H7 (cell line): ENCODE measurements around the gene JADE2. TPM values are rescaled to one million over a fixed set of nuclear protein-coding genes. Genes with fewer than 3 reads are reported as not detected.
"Not testable (repeated sequence)": the region's sequence is repeated elsewhere in the genome, so short reads cannot be mapped to it uniquely, and the experiment has no call there.

Source experiments
- DNase-seq: peaks from one replicate; pipeline ENCODE4 v3.0.0; 2012
- H3K27me3 ChIP-seq: 2 replicates; pipeline ENCODE4 v1.6.0; 2011; ENCODE audit warnings: mild to moderate bottlenecking, low read length; ENCODE audit not compliant: control insufficient read depth, insufficient read depth
- H3K36me3 ChIP-seq: replicated peaks from 2 replicates; pipeline ENCODE4 v1.5.1; 2011; ENCODE audit warnings: low read length; ENCODE audit not compliant: control insufficient read depth, insufficient read depth
- H3K4me3 ChIP-seq: 2 replicates; pipeline ENCODE4 v1.5.1; 2011; ENCODE audit warnings: low read depth, mild to moderate bottlenecking, control low read depth, low read length, moderate library complexity; ENCODE audit not compliant: insufficient read depth
- total RNA-seq: library from RNA; depleted of rRNA; stranded (reverse); fragments of >200 nt; shearing (Covaris generic); gene quantifications from 2 replicates; pipeline ENCODE4 v1.2.3, GENCODE V29; 2014

Gene JADE2
- total RNA-seq, 1 experiment from 2014 or later, result 33.7 TPM

DNA sequence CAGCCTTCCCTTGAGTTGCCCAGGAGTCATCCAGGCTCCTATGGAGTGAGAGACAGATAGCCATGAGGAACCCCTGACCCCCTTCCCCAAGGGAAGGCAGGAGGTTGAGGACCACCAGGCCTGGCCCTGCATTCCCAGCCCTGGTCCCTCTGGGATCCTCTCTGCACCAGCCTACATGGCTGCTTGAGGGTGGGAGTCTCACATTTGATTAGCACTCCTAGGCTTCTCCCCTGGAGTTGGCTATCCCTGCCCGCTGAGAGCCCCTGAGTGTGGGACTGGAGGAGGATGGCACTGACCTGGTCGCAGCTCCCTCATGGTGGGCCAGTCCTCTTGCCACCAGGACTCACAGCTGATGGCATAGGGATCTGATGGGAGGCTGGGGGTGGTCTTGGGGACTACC lies 60.5 kb downstream of the JADE2 start:
- peak; percentile 16 for DNase-seq
- Histone ChIP-seq H3K36me3 (no peaks in the 10 kb centered on the region), H3K4me3 (no peak overlapping the region), H3K27me3 (no peaks in the 10 kb centered on the region)

DNA sequence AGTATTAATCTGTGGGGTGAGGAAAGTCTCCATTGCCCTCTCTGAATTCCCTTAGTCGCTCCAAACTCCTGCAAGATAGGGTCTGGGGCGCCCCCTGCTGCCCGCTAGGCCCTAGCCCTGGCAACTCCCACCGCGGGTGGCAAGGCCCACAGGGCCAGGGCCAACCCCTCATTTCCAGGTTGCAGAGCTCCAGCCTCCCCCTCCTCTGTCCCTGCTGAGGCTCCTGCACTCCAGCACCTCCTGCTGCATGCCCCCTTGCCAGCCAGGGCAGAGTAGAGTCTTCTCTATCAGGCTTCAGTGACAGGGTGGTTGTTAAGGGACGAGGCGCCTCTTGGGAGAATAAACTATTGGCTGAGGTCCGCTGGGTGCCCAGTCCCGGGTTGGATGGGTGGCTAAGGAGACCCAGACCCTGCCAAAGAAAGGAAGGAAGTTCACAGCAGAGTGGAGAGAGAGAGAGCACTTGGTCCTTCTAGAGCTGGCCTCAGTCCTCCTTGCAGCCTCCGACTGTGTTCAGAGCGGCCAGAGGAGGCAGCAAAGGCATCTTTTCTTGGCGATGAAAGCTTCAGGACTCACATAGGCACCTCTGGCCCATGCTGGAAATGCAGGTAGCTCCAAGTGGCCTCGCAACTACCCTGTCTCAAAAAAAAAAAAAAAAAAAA lies 61.5 kb downstream of the JADE2 start:
- Histone ChIP-seq H3K4me3 (no peak overlapping the region), H3K36me3 (no peaks in the 10 kb centered on the region), H3K27me3 (no peaks in the 10 kb centered on the region)
- DNase-seq, result peak; percentile 92

DNA sequence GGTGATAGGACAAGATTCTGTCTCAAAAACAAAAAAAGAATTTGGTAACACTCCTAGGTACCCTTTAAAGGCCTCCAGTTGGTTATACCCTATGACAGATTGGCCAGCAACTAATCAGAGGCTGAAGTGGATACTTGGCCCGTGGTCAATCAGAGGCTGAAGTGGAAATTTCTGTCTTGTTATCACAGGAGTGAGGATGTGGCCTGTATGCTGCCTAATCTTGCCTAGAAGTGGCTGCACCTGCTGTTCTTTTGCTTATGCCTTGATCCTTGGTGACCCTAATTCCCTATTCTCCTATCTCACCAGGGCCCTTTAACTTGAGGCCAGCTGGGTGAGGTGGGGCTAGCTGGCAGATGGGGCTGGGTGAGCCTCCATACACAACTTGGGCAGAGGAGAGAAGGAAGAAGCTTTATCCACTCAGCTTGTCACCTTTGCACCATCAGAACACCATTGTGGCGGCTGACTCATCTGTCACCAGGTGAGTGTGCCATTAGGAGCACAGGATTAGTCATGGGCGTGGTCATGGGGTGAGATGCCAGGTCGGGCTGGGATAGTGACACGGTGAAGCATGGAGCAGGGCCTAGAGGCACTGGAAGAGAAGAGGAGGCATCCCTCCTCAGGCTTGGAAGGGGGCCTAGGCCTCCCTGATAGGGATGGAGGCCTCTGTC lies 65.7 kb downstream of the JADE2 start:
- no peaks in the 10 kb centered on the region for H3K36me3 ChIP-seq
- H3K27me3 ChIP-seq, result no peaks in the 10 kb centered on the region
- no peak for DNase-seq
- H3K4me3 ChIP-seq, result no peak overlapping the region

DNA sequence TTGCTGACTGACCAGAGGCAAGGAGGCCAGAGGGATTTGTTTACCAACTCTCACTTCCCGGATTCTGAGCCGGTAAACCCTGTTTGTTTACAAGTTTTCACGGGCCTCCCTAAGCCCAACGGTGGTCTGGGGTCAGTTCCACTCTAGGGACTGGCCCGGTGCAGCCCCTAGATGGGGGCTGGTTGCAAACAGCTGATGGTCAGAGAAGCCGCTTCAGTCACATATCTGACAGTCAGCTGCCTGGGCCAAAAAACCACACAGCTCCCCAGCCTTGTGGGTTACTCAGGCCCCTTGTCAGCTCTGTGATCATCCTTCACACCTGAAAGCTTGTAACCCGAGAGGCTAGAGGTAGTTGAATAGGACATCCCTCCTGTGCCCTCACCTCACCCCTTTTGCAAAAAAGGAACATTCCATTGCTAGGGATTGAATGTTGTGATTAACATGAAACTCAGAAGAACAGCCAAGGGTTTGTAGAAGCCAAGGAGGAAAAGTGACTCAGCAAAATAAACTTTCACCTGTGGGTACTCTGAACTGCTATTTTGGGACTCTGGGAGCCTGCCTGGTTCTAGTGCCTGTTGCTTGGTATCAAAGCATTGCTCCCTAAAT lies 66.8 kb downstream of the JADE2 start:
- H3K4me3 ChIP-seq, result no peak overlapping the region

DNA sequence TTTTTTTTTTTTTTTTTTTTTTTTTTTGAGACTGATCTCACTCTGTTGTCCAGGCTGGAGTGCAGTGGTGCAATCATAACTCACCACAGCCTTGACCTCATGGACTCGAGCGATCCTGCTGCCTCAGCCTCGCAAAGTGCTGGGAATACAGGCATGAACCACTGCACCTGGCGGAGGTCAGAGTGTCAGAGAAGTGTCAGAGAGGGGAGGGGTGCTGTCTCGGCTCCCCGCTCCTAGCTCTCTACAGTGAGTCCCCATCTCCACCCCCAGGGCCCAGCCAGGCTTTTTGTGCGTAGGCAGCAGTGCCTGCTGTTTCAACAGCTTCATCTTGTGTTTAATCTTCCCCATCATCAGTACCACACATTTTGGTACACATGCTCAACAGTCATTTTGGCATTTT lies 68.9 kb downstream of the JADE2 start:
- no peak overlapping the region for H3K4me3 ChIP-seq
- H3K36me3 ChIP-seq, result no peaks in the 10 kb centered on the region
- no peak for DNase-seq
- no peaks in the 10 kb centered on the region for H3K27me3 ChIP-seq

More for the DNA sequence above, 66.8 kb downstream of the JADE2 start:
- H3K27me3 ChIP-seq, result no peaks in the 10 kb centered on the region
- no peaks in the 10 kb centered on the region for H3K36me3 ChIP-seq
- peak; percentile 74 for DNase-seq

DNA sequence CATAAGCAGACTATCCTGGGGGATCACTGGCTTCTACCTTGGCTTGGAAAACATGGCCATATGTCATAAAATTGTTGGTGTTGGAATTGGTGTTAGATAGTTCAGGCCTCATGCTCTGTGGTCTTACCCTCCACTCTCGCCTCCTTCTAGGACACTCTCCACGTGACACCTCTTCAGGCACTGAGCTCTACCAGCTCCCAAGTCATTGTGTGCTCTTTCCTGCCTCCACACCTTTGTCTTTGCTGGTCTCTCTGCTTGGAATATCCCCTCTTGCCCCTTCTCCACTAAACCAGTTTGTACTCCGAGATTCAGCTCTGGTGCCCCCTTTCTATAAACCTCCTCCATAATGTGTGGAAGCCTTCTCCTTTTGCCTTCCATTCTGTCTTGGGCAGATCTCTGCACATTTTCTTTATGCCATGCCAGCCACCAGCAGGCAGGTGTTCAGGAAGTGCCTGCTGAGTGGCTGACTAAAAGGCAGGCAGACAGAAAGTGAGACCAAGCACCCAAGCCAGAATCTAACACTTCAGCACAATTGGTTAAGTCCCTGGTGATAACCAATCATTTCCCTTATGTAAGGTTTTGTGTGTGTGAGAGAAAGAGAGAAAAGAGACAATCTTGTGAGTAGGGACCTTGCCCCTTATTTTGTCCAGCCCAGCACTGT lies 69.5 kb downstream of the JADE2 start:
- Histone ChIP-seq H3K36me3 (no peaks in the 10 kb centered on the region), H3K27me3 (no peaks in the 10 kb centered on the region), H3K4me3 (no peak overlapping the region)
- DNase-seq, result no peak

DNA sequence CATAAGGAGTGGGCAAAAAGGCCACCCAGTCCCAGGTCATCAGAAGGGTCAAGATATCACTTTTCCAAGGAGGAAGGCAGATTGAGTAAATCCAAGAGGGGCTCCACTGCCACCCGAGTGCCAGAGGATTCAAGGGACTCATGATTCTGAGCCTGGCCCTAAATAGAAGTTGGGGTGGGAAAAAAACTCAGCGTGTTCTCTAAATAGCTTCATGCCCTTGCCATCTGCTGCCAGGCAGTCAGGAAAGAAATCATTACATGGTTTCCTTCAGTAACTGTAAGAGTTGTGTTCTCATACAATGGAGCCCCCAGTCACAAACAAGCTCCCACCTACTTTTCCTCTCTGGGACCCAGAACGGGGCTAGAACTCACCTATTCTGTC lies 70.0 kb downstream of the JADE2 start:
- H3K4me3 ChIP-seq, result no peak overlapping the region
- no peaks in the 10 kb centered on the region for H3K36me3 ChIP-seq
- H3K27me3 ChIP-seq, result no peaks in the 10 kb centered on the region
- DNase-seq, result no peak

DNA sequence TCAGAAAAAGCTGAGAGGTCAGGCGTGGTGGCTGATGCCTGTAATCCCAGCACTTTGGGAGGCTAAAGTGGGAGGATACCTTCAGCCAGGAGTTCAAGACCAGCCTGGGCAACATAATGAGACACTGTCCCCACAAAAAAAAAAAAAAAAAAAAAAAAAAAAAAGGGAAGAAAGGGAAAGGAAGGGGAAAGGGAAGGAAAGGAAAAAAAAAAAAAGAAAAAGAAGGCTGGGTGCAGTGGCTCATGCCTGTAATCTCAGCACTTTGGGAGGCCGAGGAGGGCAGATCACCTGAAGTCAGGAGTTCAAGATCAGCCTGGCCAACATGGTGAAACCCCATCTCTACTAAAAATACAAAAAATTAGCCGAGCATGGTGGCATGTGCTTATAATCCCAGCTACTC lies 74.3 kb downstream of the JADE2 start:
- not testable (repeated sequence) for H3K27me3 ChIP-seq, H3K4me3 ChIP-seq, DNase-seq, H3K36me3 ChIP-seq

DNA sequence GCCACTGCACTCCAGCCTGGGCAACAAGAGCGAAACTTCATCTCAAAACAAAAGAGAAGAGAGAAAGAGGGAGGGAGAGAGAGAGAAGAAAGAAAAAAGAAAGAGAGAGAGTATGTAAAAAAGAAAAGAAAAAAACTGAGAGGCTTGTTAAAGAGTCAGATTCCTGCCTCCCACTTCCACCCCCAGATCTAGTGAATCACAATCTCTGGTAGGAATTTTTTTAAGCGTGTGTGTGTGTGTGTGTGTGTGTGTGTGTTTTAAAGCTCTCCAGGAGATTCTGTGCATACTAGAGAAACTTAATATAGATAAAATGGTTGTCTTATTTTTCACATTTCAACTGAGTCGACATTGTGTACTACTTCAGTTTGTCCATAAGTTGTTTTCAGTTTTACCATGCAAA lies 75.1 kb downstream of the JADE2 start:
- Histone ChIP-seq H3K4me3 (no peak overlapping the region), H3K27me3 (no peaks in the 10 kb centered on the region), H3K36me3 (peaks cover 3% of the 10 kb centered on the region)
- no peak for DNase-seq

DNA sequence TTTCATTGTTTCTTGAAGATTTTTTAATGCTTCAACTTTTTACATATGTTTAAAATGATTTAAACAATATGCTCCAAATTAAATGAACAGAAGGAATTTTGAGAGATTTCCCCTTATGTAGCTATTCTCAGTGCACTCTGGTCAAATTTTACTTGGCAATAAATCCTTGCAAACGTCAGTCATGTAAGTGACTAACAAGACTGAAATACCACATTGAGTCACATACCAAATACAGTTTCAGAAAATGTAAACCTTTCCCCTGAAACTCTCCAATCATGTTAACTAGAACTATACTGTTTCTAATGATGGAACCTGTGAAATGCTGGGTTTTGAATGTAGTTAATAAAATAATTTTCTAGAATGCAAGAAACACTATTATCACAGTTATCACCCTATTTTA lies 77.6 kb downstream of the JADE2 start:
- no peak for DNase-seq

DNA sequence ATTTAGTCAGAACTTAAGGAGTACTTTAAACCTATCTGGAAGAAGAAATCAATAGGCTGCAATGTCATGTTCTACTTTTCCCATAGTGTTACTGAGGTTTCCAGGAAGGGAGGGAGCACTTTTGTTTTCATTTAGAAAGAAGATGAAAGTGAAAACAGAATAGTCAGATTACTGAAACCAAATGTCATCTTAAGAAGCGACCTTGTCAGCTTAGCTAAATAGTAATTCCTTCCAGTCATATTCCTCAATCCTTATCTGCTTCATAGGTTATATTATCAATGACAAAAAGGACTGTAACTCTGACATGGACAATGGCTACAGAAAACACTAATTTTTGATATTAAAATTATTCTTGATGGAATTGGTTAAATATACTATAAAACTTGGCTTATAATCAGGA lies 79.4 kb downstream of the JADE2 start:
- no peaks in the 10 kb centered on the region for H3K27me3 ChIP-seq
- no peak for DNase-seq

More for the DNA sequence above, 77.6 kb downstream of the JADE2 start:
- Histone ChIP-seq H3K27me3 (no peaks in the 10 kb centered on the region), H3K4me3 (no peak overlapping the region), H3K36me3 (peaks cover 10% of the 10 kb centered on the region)

DNA sequence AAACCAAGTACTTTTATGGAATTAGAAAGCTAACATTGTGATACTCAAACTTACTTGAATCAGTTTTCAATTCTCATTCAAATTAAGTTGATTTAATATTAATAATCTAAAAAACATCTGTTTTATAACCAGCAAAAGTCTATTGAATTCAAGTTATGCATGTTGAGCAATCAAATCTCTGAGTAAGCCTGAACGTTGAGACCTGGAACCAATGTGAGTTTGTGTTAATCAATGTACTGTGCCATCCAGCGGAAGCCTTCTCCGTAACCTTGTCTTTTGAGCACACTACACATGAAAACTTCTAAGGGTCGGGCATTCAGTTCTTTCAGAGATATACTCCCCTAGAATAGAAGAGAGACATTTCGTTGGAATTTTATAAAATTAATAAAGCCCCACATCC lies 81.3 kb downstream of the JADE2 start:
- Histone ChIP-seq H3K4me3 (no peak overlapping the region), H3K36me3 (peaks cover 20% of the 10 kb centered on the region), H3K27me3 (no peaks in the 10 kb centered on the region)
- no peak for DNase-seq

More for the DNA sequence above, 79.4 kb downstream of the JADE2 start:
- Histone ChIP-seq H3K4me3 (no peak overlapping the region), H3K36me3 (peaks cover 20% of the 10 kb centered on the region)

DNA sequence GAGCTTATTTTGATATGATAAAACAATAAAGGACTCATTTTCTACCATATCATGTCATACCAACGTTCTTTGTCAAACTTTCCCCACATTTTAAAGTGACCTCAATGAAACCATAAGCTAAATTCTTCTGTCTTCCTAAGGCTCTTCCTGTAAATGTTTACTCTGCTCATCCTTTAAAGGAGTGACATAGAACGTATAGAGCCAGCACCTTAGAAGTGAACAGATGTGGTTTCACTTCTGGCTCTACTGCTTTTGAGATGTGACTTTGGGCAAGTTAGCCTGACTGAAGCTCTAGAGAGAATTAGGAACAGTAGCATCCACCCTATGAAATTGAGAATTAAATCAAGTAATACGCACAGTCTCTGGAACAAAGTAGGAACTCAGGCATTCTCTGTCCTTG lies 83.1 kb downstream of the JADE2 start:
- Histone ChIP-seq H3K4me3 (no peak overlapping the region), H3K36me3 (peaks cover 20% of the 10 kb centered on the region), H3K27me3 (no peaks in the 10 kb centered on the region)
- no peak for DNase-seq

DNA sequence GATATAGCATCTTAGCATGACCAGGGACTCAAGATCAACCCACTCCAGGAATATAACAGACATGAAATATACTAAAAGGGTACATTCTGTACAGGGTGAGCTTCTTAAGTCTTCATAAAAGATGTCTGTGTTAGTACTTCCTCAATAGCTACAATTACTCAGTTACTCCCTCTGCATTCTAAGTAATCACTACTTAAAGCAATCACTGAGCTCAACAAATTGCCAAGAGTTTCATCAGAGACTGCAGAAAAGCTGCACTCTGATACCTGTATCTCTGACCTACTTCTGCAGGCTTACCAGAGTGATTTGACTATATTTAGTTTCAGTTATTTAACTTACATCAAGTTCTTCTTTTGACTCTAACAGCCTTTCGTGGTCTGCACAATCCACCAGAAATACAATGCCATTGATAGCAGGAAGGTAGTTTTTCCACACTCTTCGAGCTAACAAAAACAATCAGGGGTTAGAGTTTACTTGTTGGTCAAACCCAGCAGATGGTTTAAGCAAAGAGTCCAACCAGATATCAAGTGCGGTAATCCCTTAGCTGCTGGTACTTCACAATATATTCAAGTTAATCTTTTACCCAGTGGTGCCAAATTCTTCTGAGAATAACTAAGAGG lies 83.9 kb downstream of the JADE2 start:
- Histone ChIP-seq H3K4me3 (no peak overlapping the region), H3K27me3 (no peaks in the 10 kb centered on the region), H3K36me3 (peaks cover 19% of the 10 kb centered on the region)
- DNase-seq, result no peak
